Esophagus mucosa (tissue), 1 donor: Measurements from ENCODE around the gene SETD7. TPM values are rescaled to one million over a fixed set of nuclear protein-coding genes. Genes with fewer than 3 reads are reported as not detected.
"Not testable (repeated sequence)": the region's sequence is repeated elsewhere in the genome, so short reads cannot be mapped to it uniquely, and the experiment has no call there.

Experiments
- ATAC-seq: fragments of 200-7000 bp; cut with Tn5 transposase; one replicate; pipeline ENCODE4 v1.9.1; 2020
- total RNA-seq: library from RNA; stranded (reverse); gene quantifications from one replicate; pipeline ENCODE4 v1.2.4, GENCODE V29; 2023
- donor health status: DM: yes; HTN: yes; CAD: no.

The SETD7 gene
- total RNA-seq, 1 donor from 2014 or later, result 19.9 TPM

- no peak for ATAC-seq
Observed at GRCh38 chr4:139461022-139461628, 94.9 kb downstream of the SETD7 start.

DNA sequence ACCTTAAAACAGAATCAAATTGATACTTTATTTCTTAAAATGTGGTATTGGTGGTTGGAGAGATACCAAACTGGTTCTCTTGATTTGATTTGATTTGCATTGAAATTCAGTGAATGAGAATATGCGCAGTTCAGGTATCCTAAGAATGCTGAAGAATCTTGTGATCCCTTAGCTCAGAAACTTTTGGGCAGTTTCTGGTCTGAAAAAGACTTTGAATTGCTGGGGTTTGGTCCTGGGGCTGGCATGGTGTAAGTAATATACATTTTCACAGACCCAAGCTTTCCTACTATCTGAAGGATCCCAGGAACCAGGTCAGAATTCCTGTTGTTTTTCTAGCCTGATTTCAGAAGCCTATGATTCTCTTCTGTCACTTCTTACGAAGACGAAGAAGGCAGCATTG is 95.5 kb downstream of the SETD7 start:
- no peak for ATAC-seq

DNA sequence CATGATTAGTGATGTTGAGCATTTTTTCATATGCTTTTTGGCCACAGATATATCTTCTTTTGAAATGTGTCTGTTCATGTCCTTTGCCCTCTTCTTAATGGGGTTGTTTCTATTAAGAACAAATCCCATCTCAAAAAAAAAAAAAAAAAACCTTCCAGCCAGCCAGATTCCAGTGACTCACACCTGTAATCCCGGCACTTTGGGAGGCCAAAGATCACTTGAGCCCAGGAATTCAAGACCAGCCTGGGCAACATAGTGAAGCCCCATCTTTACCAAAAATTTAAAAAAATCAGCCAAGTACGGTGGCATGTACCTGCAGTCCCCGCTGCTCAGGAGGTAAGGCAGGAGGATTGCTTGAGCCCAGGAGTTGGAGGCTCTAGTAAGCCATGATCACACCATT is 97.0 kb downstream of the SETD7 start:
- no peak for ATAC-seq

DNA sequence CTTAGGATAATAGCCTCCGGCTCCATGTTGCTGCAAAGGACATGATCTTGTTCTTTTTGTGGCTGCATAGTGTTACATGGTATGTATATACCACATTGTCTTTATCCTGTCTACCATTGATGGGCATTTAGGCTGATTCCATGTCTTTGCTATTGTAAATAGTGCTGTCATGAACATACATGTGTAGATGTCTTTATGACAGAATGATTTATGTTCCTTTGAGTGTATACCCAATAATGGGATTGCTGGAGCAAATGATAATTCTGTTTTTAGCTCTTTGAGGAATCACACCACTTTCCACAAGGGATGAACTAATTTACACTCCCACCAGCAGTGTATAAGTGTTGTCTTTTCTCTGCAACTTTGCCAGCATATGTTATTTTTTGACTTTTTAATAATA is 97.5 kb downstream of the SETD7 start:
- ATAC-seq, result no peak

GRCh38 chr4:139457318-139457717 is 98.7 kb downstream of the SETD7 start:
- no peak for ATAC-seq

DNA sequence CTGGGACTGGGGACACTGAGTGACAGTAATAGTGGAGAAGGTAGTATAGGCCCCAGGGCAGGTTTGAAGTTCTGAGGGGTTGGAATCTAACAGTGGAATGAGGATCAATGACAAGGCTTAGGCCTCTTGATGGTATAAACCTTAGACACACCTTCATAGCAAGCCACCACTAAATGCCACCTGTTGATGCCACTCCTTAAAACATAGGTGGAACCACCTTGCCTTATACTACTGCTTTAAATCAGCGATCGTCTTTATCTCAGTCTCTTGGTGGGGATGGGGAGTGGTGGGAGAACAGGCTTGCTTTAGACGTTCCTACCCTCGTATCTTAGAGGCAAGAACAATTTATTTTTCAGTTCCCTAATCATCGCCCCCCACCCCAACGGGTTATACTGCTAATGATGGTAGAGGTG is 100.9 kb downstream of the SETD7 start:
- ATAC-seq, result no peak

GRCh38 chr4:139454111-139455045 is 101.6 kb downstream of the SETD7 start, which contains the start of gene RAB33B:
Gene RAB33B, plus strand, starts transcription at chr4:139454121. Its CDS starts 75 bp downstream, at chr4:139454196.
- ATAC-seq, result no peak

GRCh38 chr4:139453371-139454110 is 102.5 kb downstream of the SETD7 start:
- peak; percentile 98 for ATAC-seq

GRCh38 chr4:139453041-139453370 is 103.0 kb downstream of the SETD7 start:
- ATAC-seq, result peak; percentile 45

- no peak for ATAC-seq
Observed at GRCh38 chr4:139451997-139452396, 104.0 kb downstream of the SETD7 start.

DNA sequence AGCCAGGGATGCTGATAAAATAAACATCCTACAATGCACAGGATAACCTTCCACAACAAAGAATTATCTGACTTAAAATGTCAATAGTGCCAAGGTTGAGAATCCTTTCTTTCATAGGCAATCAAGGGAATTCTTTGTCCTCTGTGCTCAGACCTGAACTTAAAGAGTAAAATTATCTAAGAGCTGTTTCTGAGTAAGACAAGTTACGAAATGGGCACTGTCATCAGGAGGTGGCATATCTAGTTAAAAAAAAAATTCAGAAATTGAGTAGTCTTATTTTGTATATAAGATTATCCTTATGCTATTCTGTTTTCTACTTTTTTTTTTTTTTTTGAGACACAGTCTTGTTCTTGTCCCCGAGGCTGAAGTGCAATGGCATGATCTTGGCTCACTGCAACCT is 105.4 kb downstream of the SETD7 start:
- ATAC-seq, result no peak

- ATAC-seq, result not testable (repeated sequence)
Observed at GRCh38 chr4:139447078-139447477, 108.9 kb downstream of the SETD7 start.

Other genes with a start within 250 kb of the SETD7 start
- 4.0 TPM for gene RAB33B, start 102.1 kb downstream of the SETD7 start, total RNA-seq
- gene MGST2, start 109.6 kb upstream of the SETD7 start, total RNA-seq, result 128 TPM